ENCODE measurements around the gene TRPM5. TPM values are rescaled to one million over a fixed set of nuclear protein-coding genes. Genes with fewer than 3 reads are reported as not detected.

Gene TRPM5
- total and polyA plus RNA-seq, 2 donors (not counting 1 experiment from before 2014, with no cell fraction given): 0.03 TPM; not detected in 1

DNA sequence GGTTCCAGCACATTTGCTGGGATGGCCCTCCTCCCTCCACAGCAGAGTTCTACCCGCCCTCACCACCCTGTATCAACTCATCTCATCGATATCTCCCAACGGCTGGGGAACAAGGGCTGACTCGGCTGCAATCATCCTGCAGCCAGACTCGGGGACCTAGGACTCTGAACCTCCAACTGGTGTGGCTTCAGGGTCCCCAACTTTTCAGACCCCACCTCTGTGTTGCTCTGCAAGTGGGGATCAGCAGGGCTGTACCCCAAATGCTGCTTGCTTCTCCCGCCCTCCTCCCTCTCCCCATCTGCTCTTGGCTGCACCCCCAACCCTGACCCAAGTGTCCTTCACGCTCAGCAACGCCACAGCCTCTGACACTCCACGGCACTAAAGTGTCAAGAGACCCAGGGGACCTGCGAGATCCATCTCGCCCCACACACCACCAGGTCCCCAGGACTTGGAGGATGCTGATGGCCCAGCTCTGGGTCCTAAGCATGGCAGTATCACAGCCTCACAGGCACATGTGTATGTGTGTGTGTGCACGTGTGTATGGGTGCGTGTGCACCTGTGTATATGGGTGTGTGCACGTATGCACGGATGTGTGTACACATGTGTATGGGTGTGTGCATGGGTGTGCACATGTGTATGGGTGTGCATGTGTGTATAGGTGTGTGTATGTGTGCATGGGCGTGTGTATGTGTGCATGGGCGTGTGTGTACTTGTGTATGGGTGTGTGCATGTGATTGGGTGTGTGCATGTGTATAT, 26.9 kb upstream of the TRPM5 start:
- CTCF ChIA-PET: no interaction called here

DNA sequence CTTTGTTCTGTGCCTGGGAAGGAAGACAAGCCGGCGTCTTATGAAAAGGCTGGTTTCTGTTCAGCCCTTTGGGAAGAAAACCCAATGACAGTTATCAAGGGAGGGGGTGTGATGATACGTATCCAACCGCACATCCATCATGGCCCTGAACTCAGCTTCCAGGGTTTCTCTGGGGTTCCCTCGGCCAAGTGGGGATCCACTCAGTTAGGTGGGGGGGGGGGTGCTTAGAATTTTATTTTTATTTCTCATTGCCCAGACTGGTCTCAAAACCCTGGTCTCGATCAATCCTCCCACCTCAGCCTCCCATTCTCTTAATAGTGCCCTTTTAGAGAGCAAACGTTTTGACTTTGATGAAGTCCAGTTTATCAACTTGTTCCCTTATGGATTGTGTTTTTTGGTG, 26.2 kb upstream of the TRPM5 start:
- 97% methylated on average over 4 of the region's 7 CpGs for WGBS (ENCODE audit: insufficient coverage)
- TF ChIP-seq EZH2 (IDR thresholded peaks at IDR 0.05; ENCODE audit: borderline replicate concordance, insufficient read depth, low read depth, low read length, poor library complexity, severe bottlenecking): no peak
- TF ChIP-seq, protein P1, sequence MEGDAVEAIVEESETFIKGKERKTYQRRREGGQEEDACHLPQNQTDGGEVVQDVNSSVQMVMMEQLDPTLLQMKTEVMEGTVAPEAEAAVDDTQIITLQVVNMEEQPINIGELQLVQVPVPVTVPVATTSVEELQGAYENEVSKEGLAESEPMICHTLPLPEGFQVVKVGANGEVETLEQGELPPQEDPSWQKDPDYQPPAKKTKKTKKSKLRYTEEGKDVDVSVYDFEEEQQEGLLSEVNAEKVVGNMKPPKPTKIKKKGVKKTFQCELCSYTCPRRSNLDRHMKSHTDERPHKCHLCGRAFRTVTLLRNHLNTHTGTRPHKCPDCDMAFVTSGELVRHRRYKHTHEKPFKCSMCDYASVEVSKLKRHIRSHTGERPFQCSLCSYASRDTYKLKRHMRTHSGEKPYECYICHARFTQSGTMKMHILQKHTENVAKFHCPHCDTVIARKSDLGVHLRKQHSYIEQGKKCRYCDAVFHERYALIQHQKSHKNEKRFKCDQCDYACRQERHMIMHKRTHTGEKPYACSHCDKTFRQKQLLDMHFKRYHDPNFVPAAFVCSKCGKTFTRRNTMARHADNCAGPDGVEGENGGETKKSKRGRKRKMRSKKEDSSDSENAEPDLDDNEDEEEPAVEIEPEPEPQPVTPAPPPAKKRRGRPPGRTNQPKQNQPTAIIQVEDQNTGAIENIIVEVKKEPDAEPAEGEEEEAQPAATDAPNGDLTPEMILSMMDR (IDR thresholded peaks at IDR 0.05): no peak
- no peak overlapping the region for H3K27ac Mint-ChIP-seq
- H3K4me1 Mint-ChIP-seq: peaks cover 30% of the 10 kb centered on the region
- no peak overlapping the region for H3K4me3 Mint-ChIP-seq
- ATAC-seq (ENCODE audit: low read depth): no peak
- Histone ChIP-seq H2AFZ (ENCODE audit: insufficient read depth, low read depth, low read length, poor library complexity, severe bottlenecking) (no peak overlapping the region), H3K9me3 (ENCODE audit: control extremely low read depth in 1 of 3, control insufficient read depth in 2 of 3, insufficient read depth in 1 of 3, low read length in 2 of 3) (no peaks in the 10 kb centered on the region), H3K36me3 (replicated peaks in 1 of 2; ENCODE audit: control extremely low read depth in 1 of 2, control insufficient read depth in 1 of 2, extremely low read depth in 1 of 2, insufficient read depth in 2 of 2, low read length in 1 of 2) (no peaks in the 10 kb centered on the region), H3K4me1 (ENCODE audit: control insufficient read depth in 2 of 2, insufficient read depth in 2 of 2, low read length in 2 of 2) (peaks cover 23 to 24% of the 10 kb centered on the region in 2 donors), H3K4me3 (ENCODE audit: control extremely low read depth in 1 of 5, extremely low read depth in 1 of 5, insufficient read depth in 1 of 5, low read depth in 2 of 5, low read length in 4 of 5) (no peak overlapping the region), H3K79me2 (ENCODE audit: control insufficient read depth, insufficient read depth, low read length) (peaks cover 61% of the 10 kb centered on the region), H4K20me1 (ENCODE audit: control insufficient read depth, insufficient read depth, low read length, poor library complexity, severe bottlenecking) (peaks cover 87% of the 10 kb centered on the region), H3K4me2 (replicated peaks; ENCODE audit: low read depth, low read length, poor library complexity, severe bottlenecking) (no peak overlapping the region), H3K27me3 (replicated peaks in 1 of 4; ENCODE audit: control extremely low read depth in 1 of 4, control insufficient read depth in 3 of 4, insufficient read depth in 4 of 4, low read length in 3 of 4) (no peaks in the 10 kb centered on the region), H3K27ac (ENCODE audit: low read length in 2 of 2) (no peak overlapping the region), H3K9ac (ENCODE audit: low read length) (no peak overlapping the region)
- intact Hi-C loops (cut with micrococcal nuclease): no loop called here
- ChIA-PET CTCF (no interaction called here), POLR2A (no interaction called here)
- DNase-seq: no peak
- no peaks in the 10 kb centered on the region for H3K9me3 Mint-ChIP-seq (ENCODE audit: insufficient read depth)
- H3K27me3 Mint-ChIP-seq: no peaks in the 10 kb centered on the region

More for the DNA sequence above, 26.9 kb upstream of the TRPM5 start:
- ATAC-seq (ENCODE audit: low read depth) (no peak), DNase-seq (no peak)
- Mint-ChIP-seq H3K27me3 (no peaks in the 10 kb centered on the region), H3K9me3 (ENCODE audit: insufficient read depth) (no peaks in the 10 kb centered on the region), H3K4me1 (peaks cover 25% of the 10 kb centered on the region), H3K27ac (no peak overlapping the region), H3K4me3 (no peak overlapping the region)
- H3K9me3 ChIP-seq (ENCODE audit: control extremely low read depth in 1 of 3, control insufficient read depth in 2 of 3, insufficient read depth in 1 of 3, low read length in 2 of 3): no peaks in the 10 kb centered on the region
- H2AFZ ChIP-seq (ENCODE audit: insufficient read depth, low read depth, low read length, poor library complexity, severe bottlenecking): no peak overlapping the region
- no peaks in the 10 kb centered on the region for H3K27me3 ChIP-seq (replicated peaks in 1 of 4; ENCODE audit: control extremely low read depth in 1 of 4, control insufficient read depth in 3 of 4, insufficient read depth in 4 of 4, low read length in 3 of 4)
- no peak overlapping the region for H3K9ac ChIP-seq (ENCODE audit: low read length)
- TF ChIP-seq EZH2 (IDR thresholded peaks at IDR 0.05; ENCODE audit: borderline replicate concordance, insufficient read depth, low read depth, low read length, poor library complexity, severe bottlenecking): no peak
- TF ChIP-seq, protein P1 (IDR thresholded peaks at IDR 0.05): no peak
- peaks cover 80% of the 10 kb centered on the region for H4K20me1 ChIP-seq (ENCODE audit: control insufficient read depth, insufficient read depth, low read length, poor library complexity, severe bottlenecking)
- peaks cover 16 to 17% of the 10 kb centered on the region in 2 donors for H3K4me1 ChIP-seq (ENCODE audit: control insufficient read depth in 2 of 2, insufficient read depth in 2 of 2, low read length in 2 of 2)
- no peak overlapping the region for H3K4me2 ChIP-seq (replicated peaks; ENCODE audit: low read depth, low read length, poor library complexity, severe bottlenecking)
- H3K4me3 ChIP-seq (ENCODE audit: control extremely low read depth in 1 of 5, extremely low read depth in 1 of 5, insufficient read depth in 1 of 5, low read depth in 2 of 5, low read length in 4 of 5): no peak overlapping the region
- no peak overlapping the region for H3K27ac ChIP-seq (ENCODE audit: low read length in 2 of 2)
- POLR2A ChIA-PET: no interaction called here
- H3K36me3 ChIP-seq (replicated peaks in 1 of 2; ENCODE audit: control extremely low read depth in 1 of 2, control insufficient read depth in 1 of 2, extremely low read depth in 1 of 2, insufficient read depth in 2 of 2, low read length in 1 of 2): no peaks in the 10 kb centered on the region
- WGBS (ENCODE audit: insufficient coverage): 95% methylated on average over 17 of the region's 17 CpGs
- H3K79me2 ChIP-seq (ENCODE audit: control insufficient read depth, insufficient read depth, low read length): peaks cover 54% of the 10 kb centered on the region
- intact Hi-C loops (cut with micrococcal nuclease): no loop called here
